PC-3 (cell line): ENCODE measurements around the gene TMEM212.

Source experiments
- CTCF ChIP-seq: fragments of 300-600 bp; sonication (generic); conservative IDR thresholded peaks from 2 replicates; pipeline ENCODE4 v1.5.1; 2017; ENCODE audit warnings: antibody characterized with exemption, low read depth, mild to moderate bottlenecking, low read length
- EZH2 ChIP-seq: fragments of 300-600 bp; sonication (generic); IDR thresholded peaks from one replicate; pipeline ENCODE4 v1.6.1; 2017; ENCODE audit warnings: antibody characterized with exemption, mild to moderate bottlenecking, low read length; ENCODE audit not compliant: unreplicated experiment

GRCh38 chr3:171840445-171840810 lies 2.7 kb upstream of the TMEM212 start:
- TF ChIP-seq CTCF: no peak
- no peak for TF ChIP-seq EZH2
